AG04449 (cell line): Measurements from ENCODE around the gene SCGN.

Source experiments
- CTCF ChIA-PET: fragments of 350-600 bp; formaldehyde crosslinking; extraction: SDS; loops from one replicate; lab custom pipeline; 2021; ENCODE audit warnings: antibody characterized with exemption; lab: Yijun Ruan, JAX
- POLR2A ChIA-PET: fragments of 400-600, 350-600 bp; formaldehyde crosslinking; extraction: SDS; loops from one replicate; lab custom pipeline; 2020; ENCODE audit warnings: antibody characterized with exemption, inconsistent platforms; lab: Yijun Ruan, JAX
- DNase-seq: peaks from one replicate; pipeline ENCODE4 v3.0.0-alpha.2; 2010; ENCODE audit warnings: low read depth, low spot score
- H3K4me3 ChIP-seq: 2 replicates; pipeline ENCODE4 v1.5.1; 2011; ENCODE audit warnings: low read depth, mild to moderate bottlenecking, control low read depth, low read length
- TF ChIP-seq, protein P1 (sequence below): IDR thresholded peaks from one replicate; pipeline ENCODE4 v1.5.1; 2011; ENCODE audit warnings: mild to moderate bottlenecking, moderate library complexity, low read length, control low read depth, inconsistent platforms; ENCODE audit not compliant: insufficient read depth; ENCODE audit errors: missing control alignments

Gene SCGN

DNA sequence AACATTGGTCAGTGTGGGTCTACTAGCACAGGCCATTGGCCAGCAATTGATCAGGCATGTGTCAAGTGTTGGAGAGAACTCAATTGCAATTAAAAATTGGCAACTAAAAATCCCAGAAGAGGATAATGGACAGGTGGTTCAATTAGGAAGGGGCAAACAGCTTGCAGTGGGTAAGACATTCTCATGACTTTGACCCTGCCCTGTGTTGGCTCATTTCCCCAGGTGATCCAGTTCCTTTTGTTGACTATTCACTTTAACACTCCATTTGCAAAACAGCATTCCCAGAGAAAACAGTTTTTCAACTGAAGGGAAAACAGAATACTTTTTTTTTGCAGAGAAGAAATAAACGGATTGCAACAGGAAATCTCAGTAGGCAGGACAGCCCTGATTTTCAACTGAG, 28.9 kb upstream of the SCGN start:
- no peak overlapping the region for H3K4me3 ChIP-seq
- TF ChIP-seq, protein P1, sequence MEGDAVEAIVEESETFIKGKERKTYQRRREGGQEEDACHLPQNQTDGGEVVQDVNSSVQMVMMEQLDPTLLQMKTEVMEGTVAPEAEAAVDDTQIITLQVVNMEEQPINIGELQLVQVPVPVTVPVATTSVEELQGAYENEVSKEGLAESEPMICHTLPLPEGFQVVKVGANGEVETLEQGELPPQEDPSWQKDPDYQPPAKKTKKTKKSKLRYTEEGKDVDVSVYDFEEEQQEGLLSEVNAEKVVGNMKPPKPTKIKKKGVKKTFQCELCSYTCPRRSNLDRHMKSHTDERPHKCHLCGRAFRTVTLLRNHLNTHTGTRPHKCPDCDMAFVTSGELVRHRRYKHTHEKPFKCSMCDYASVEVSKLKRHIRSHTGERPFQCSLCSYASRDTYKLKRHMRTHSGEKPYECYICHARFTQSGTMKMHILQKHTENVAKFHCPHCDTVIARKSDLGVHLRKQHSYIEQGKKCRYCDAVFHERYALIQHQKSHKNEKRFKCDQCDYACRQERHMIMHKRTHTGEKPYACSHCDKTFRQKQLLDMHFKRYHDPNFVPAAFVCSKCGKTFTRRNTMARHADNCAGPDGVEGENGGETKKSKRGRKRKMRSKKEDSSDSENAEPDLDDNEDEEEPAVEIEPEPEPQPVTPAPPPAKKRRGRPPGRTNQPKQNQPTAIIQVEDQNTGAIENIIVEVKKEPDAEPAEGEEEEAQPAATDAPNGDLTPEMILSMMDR: no peak
- POLR2A ChIA-PET: no interaction called here
- CTCF ChIA-PET: no interaction called here
- DNase-seq: no peak

DNA sequence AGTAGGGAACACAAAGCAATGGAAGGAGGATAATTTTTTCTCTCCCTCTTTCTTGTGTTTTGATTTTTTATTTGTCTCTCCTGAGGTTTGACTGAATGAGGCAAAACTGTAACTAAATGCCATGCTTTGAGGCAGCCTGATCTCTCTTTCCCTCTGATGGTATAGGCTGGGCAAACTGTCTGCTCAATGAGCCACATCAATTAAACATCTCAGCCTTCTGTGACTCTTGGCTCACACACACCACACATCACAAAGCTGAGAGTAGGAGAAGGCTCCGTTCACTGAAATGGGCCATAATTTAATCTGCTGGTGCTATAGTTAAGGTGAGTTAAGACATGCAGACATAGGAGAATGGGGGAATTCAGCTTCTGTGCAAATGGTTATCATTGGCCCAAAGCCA, 28.1 kb upstream of the SCGN start:
- DNase-seq: no peak
- TF ChIP-seq, protein P1: no peak
- ChIA-PET POLR2A (no interaction called here), CTCF (no interaction called here)
- no peak overlapping the region for H3K4me3 ChIP-seq

DNA sequence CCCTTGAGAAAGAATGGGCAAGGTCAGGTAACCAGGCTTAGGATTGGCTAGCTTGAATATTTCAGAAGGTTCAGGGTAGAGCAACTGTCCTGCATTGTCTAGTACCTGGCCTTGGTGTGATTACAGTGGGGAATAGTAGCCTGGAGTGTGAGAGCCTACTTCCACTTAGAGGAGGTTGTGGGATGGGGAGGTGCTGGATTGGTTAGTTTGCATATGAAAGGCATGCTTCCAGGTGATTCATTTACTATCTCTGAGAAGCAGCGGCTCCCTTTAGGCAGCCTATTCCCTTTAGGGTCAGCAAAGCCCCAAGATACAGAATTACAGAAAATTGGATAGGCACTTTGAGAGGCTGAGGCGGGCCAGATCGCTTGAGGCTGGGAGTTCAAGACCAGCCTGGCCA, 25.0 kb upstream of the SCGN start:
- no peak overlapping the region for H3K4me3 ChIP-seq
- ChIA-PET CTCF (no interaction called here), POLR2A (no interaction called here)
- no peak for DNase-seq
- TF ChIP-seq, protein P1: no peak

DNA sequence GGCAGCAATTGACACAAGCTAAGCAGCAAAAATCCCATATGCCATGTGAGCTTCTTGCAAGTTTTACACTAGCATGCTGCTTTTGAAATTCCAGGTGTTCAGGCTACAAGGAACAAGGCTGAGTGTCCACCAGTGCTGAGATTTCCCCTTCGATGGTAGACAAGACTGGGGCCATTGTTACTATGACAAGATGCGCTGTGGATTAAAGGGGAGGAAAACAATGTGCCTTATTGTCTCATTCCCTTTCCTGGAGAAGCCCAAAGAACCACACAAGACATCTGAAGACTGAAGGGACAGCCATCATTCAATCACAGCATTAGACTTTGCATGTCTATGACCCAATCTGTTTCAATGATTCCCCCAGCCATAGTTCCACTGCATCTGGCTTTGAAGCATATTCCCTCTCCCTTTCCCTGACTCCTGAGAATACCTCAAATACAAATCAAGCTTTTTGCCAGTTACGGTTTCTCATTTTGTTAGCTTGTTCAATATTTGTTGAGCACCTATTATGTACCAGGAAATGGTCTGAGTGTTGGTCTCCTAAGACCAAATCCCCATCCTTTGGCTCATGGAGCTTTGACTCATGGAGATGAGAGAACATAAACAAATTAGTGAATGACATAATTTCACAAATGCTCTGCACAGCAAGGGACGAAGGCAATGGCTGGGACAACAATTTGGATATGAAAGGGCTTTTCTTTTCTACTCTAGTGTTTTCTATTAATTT, 23.4 kb upstream of the SCGN start:
- TF ChIP-seq, protein P1: no peak
- ChIA-PET POLR2A (no interaction called here), CTCF (no interaction called here)
- DNase-seq: no peak
- no peak overlapping the region for H3K4me3 ChIP-seq

DNA sequence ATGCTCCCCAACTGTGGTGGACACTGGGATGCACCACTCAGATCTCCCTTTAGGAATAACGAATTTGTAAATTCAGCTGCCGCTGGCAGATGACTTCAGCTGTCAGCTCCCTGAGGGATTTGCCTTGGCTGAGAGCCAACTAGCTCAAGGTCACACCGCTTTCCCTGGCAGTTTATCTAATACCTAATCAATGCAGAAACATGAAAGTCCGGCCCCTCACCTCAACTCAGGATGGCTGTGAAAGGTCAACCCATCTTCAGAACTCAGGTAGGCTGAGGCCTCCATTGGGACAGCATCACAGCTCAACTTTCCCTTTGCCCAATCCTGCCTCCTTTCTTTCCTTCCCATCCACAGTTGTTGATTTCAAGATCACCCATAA, 22.8 kb upstream of the SCGN start:
- ChIA-PET CTCF (no interaction called here), POLR2A (no interaction called here)
- TF ChIP-seq, protein P1: no peak
- no peak for DNase-seq
- H3K4me3 ChIP-seq: no peak overlapping the region

DNA sequence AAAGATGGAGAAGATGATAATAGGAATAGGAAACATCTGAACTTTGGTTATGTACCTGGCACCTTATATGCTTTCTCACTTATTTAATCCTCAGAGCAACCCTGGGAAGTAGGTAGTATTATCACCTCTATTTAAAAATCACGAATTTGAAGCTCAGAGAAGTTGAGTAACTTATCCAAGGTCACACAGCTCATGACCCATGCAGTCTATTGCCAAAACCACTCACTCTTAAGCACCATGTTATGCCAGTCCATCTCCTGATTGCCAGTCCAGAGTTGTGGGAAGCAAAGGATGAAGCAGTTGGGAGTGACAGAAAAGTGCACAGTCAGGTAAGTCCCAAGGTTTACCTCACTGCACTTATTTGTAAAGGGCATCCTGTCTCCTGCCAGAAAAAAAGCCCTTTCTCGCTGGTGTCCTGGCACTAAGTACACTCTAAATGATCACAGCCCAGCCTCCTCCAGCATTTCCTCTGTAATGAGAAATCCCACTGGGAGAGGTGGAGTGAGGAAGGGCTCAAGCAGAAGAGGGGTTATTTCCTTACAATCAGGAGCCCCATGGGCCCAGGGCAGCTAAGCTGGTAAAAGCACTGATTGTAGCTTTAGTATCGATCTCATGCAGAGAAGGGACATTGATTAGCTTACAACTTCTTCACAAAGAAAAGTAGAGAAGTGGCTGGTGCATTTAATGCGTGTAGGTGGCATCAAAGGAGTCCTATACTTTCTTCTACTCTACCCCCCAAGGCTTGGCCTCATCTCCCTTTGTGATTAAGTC, 21.3 kb upstream of the SCGN start:
- ChIA-PET CTCF (no interaction called here), POLR2A (no interaction called here)
- no peak for DNase-seq

More for the DNA sequence above, 21.3 kb upstream of the SCGN start:
- H3K4me3 ChIP-seq: no peak overlapping the region
- TF ChIP-seq, protein P1: no peak
